ENCODE measurements around the gene ITIH4. TPM values are rescaled to one million over a fixed set of nuclear protein-coding genes. Genes with fewer than 3 reads are reported as not detected.

ITIH4 gene
- total and polyA plus RNA-seq, 2 donors (not counting 1 experiment from before 2014, with no cell fraction given) = 21.5 to 38.5 TPM

DNA sequence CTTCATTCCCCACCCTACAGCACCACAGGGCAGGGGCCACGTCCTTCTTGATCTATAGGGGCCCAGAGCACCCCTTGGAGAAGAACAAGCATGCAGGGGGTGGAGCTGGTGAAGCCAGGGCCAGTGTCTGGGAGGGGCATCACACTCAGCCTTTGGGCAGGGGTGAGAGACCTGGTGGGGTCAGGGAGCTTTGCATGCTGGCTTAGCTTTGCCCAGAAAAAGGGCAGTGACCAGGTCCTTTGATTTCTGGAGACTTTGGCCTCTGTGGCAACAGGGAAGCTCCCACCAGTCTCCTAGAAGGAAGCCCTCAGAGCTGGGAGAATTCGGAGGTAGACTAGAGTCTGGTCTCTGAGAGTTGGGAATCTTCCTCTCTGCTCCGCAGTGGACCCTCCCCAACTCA lies 990 bp downstream of the ITIH4 start:
- no peak overlapping the region for H3K9ac ChIP-seq (ENCODE audit: low read length)
- ATAC-seq (ENCODE audit: low read depth) (no peak), DNase-seq (no peak)
- TF ChIP-seq, protein P1, sequence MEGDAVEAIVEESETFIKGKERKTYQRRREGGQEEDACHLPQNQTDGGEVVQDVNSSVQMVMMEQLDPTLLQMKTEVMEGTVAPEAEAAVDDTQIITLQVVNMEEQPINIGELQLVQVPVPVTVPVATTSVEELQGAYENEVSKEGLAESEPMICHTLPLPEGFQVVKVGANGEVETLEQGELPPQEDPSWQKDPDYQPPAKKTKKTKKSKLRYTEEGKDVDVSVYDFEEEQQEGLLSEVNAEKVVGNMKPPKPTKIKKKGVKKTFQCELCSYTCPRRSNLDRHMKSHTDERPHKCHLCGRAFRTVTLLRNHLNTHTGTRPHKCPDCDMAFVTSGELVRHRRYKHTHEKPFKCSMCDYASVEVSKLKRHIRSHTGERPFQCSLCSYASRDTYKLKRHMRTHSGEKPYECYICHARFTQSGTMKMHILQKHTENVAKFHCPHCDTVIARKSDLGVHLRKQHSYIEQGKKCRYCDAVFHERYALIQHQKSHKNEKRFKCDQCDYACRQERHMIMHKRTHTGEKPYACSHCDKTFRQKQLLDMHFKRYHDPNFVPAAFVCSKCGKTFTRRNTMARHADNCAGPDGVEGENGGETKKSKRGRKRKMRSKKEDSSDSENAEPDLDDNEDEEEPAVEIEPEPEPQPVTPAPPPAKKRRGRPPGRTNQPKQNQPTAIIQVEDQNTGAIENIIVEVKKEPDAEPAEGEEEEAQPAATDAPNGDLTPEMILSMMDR (IDR thresholded peaks at IDR 0.05) = no peak
- no peak for TF ChIP-seq EZH2 (IDR thresholded peaks at IDR 0.05; ENCODE audit: borderline replicate concordance, insufficient read depth, low read depth, low read length, poor library complexity, severe bottlenecking)
- no peaks in the 10 kb centered on the region for H3K9me3 ChIP-seq (ENCODE audit: control extremely low read depth in 1 of 3, control insufficient read depth in 2 of 3, insufficient read depth in 1 of 3, low read length in 2 of 3)
- no peak overlapping the region for H3K4me2 ChIP-seq (replicated peaks; ENCODE audit: low read depth, low read length, poor library complexity, severe bottlenecking)
- peaks cover 0 to 2% of the 10 kb centered on the region in 2 experiments for H3K36me3 ChIP-seq (replicated peaks in 1 of 2; ENCODE audit: control extremely low read depth in 1 of 2, control insufficient read depth in 1 of 2, extremely low read depth in 1 of 2, insufficient read depth in 2 of 2, low read length in 1 of 2)
- H3K4me1 Mint-ChIP-seq = no peaks in the 10 kb centered on the region
- intact Hi-C loops (cut with micrococcal nuclease) = no loop called here
- ChIA-PET CTCF (no interaction called here), POLR2A (no interaction called here)
- H3K27me3 ChIP-seq (replicated peaks in 1 of 4; ENCODE audit: control extremely low read depth in 1 of 4, control insufficient read depth in 3 of 4, insufficient read depth in 4 of 4, low read length in 3 of 4) = no peaks in the 10 kb centered on the region
- no peaks in the 10 kb centered on the region for H4K20me1 ChIP-seq (ENCODE audit: control insufficient read depth, insufficient read depth, low read length, poor library complexity, severe bottlenecking)
- no peak overlapping the region for H3K4me3 Mint-ChIP-seq
- H3K4me1 ChIP-seq (ENCODE audit: control insufficient read depth in 2 of 2, insufficient read depth in 2 of 2, low read length in 2 of 2) = no peaks in the 10 kb centered on the region
- no peak overlapping the region for H3K27ac ChIP-seq (ENCODE audit: low read length in 2 of 2)
- no peaks in the 10 kb centered on the region for H3K79me2 ChIP-seq (ENCODE audit: control insufficient read depth, insufficient read depth, low read length)
- H3K9me3 Mint-ChIP-seq (ENCODE audit: insufficient read depth) = no peaks in the 10 kb centered on the region
- no peak overlapping the region for H2AFZ ChIP-seq (ENCODE audit: insufficient read depth, low read depth, low read length, poor library complexity, severe bottlenecking)
- H3K4me3 ChIP-seq (ENCODE audit: control extremely low read depth in 1 of 5, extremely low read depth in 1 of 5, insufficient read depth in 1 of 5, low read depth in 2 of 5, low read length in 4 of 5) = no peak overlapping the region
- H3K27me3 Mint-ChIP-seq = no peaks in the 10 kb centered on the region
- 93% methylated on average over 3 of the region's 3 CpGs for WGBS (ENCODE audit: insufficient coverage)
- H3K27ac Mint-ChIP-seq = no peak overlapping the region

- no peak overlapping the region for H3K9ac ChIP-seq (ENCODE audit: low read length)
- no peaks in the 10 kb centered on the region for H3K9me3 ChIP-seq (ENCODE audit: control extremely low read depth in 1 of 3, control insufficient read depth in 2 of 3, insufficient read depth in 1 of 3, low read length in 2 of 3)
- ChIA-PET CTCF (no interaction called here), POLR2A (no interaction called here)
- TF ChIP-seq EZH2 (IDR thresholded peaks at IDR 0.05; ENCODE audit: borderline replicate concordance, insufficient read depth, low read depth, low read length, poor library complexity, severe bottlenecking) = no peak
- TF ChIP-seq, protein P1 (IDR thresholded peaks at IDR 0.05) = no peak
- H3K27me3 ChIP-seq (replicated peaks in 1 of 4; ENCODE audit: control extremely low read depth in 1 of 4, control insufficient read depth in 3 of 4, insufficient read depth in 4 of 4, low read length in 3 of 4) = no peaks in the 10 kb centered on the region
- Mint-ChIP-seq H3K4me3 (no peak overlapping the region), H3K27me3 (no peaks in the 10 kb centered on the region), H3K9me3 (ENCODE audit: insufficient read depth) (no peaks in the 10 kb centered on the region), H3K4me1 (no peaks in the 10 kb centered on the region), H3K27ac (no peak overlapping the region)
- H3K4me2 ChIP-seq (replicated peaks; ENCODE audit: low read depth, low read length, poor library complexity, severe bottlenecking) = no peak overlapping the region
- no peak overlapping the region for H3K27ac ChIP-seq (ENCODE audit: low read length in 2 of 2)
- no peaks in the 10 kb centered on the region for H4K20me1 ChIP-seq (ENCODE audit: control insufficient read depth, insufficient read depth, low read length, poor library complexity, severe bottlenecking)
- ATAC-seq (ENCODE audit: low read depth) (no peak), DNase-seq (no peak)
- intact Hi-C loops (cut with micrococcal nuclease) = no loop called here
- H3K4me1 ChIP-seq (ENCODE audit: control insufficient read depth in 2 of 2, insufficient read depth in 2 of 2, low read length in 2 of 2) = no peaks in the 10 kb centered on the region
- no peaks in the 10 kb centered on the region for H3K79me2 ChIP-seq (ENCODE audit: control insufficient read depth, insufficient read depth, low read length)
- no peak overlapping the region for H3K4me3 ChIP-seq (ENCODE audit: control extremely low read depth in 1 of 5, extremely low read depth in 1 of 5, insufficient read depth in 1 of 5, low read depth in 2 of 5, low read length in 4 of 5)
- H2AFZ ChIP-seq (ENCODE audit: insufficient read depth, low read depth, low read length, poor library complexity, severe bottlenecking) = no peak overlapping the region
- 87% methylated on average over 6 of the region's 10 CpGs for WGBS (ENCODE audit: insufficient coverage)
- peaks cover 0 to 2% of the 10 kb centered on the region in 2 experiments for H3K36me3 ChIP-seq (replicated peaks in 1 of 2; ENCODE audit: control extremely low read depth in 1 of 2, control insufficient read depth in 1 of 2, extremely low read depth in 1 of 2, insufficient read depth in 2 of 2, low read length in 1 of 2)
Measured at GRCh38 chr3:52827866-52828376, 2.6 kb downstream of the ITIH4 start.

All from B cell (primary cell).